Measurements from ENCODE around the gene RAVER2.

Gene RAVER2

GRCh38 chr1:64875606-64876005 is 130.7 kb downstream of the RAVER2 start:
- no peak overlapping the region for H3K4me3 ChIP-seq (replicated peaks; ENCODE audit: low read depth, low read length)
- H3K27me3 ChIP-seq (replicated peaks; ENCODE audit: control insufficient read depth, insufficient read depth, low read length), result no peaks in the 10 kb centered on the region
- no peak for DNase-seq (ENCODE audit: extremely low read depth, insufficient read length)
- H3K36me3 ChIP-seq (ENCODE audit: control insufficient read depth, insufficient read depth, low read length), result peaks cover 17% of the 10 kb centered on the region
- no peak for TF ChIP-seq CTCF (IDR thresholded peaks at IDR 0.05; ENCODE audit: insufficient read depth, low read length, poor library complexity, severe bottlenecking)

- no peak for DNase-seq (ENCODE audit: extremely low read depth, insufficient read length)
- H3K4me3 ChIP-seq (replicated peaks; ENCODE audit: low read depth, low read length), result no peak overlapping the region
- TF ChIP-seq CTCF (IDR thresholded peaks at IDR 0.05; ENCODE audit: insufficient read depth, low read length, poor library complexity, severe bottlenecking), result no peak
- no peaks in the 10 kb centered on the region for H3K27me3 ChIP-seq (replicated peaks; ENCODE audit: control insufficient read depth, insufficient read depth, low read length)
- peaks cover 14% of the 10 kb centered on the region for H3K36me3 ChIP-seq (ENCODE audit: control insufficient read depth, insufficient read depth, low read length)
Observed at GRCh38 chr1:64877151-64877550, 132.3 kb downstream of the RAVER2 start.

GRCh38 chr1:64877598-64877997 is 132.7 kb downstream of the RAVER2 start:
- no peak for TF ChIP-seq CTCF (IDR thresholded peaks at IDR 0.05; ENCODE audit: insufficient read depth, low read length, poor library complexity, severe bottlenecking)
- Histone ChIP-seq H3K4me3 (replicated peaks; ENCODE audit: low read depth, low read length) (no peak overlapping the region), H3K36me3 (ENCODE audit: control insufficient read depth, insufficient read depth, low read length) (peaks cover 14% of the 10 kb centered on the region), H3K27me3 (replicated peaks; ENCODE audit: control insufficient read depth, insufficient read depth, low read length) (no peaks in the 10 kb centered on the region)
- no peak for DNase-seq (ENCODE audit: extremely low read depth, insufficient read length)

- Histone ChIP-seq H3K36me3 (ENCODE audit: control insufficient read depth, insufficient read depth, low read length) (peaks cover 14% of the 10 kb centered on the region), H3K27me3 (replicated peaks; ENCODE audit: control insufficient read depth, insufficient read depth, low read length) (no peaks in the 10 kb centered on the region), H3K4me3 (replicated peaks; ENCODE audit: low read depth, low read length) (no peak overlapping the region)
- TF ChIP-seq CTCF (IDR thresholded peaks at IDR 0.05; ENCODE audit: insufficient read depth, low read length, poor library complexity, severe bottlenecking), result no peak
- no peak for DNase-seq (ENCODE audit: extremely low read depth, insufficient read length)
Observed at GRCh38 chr1:64878090-64878489, 133.2 kb downstream of the RAVER2 start.

GRCh38 chr1:64878931-64879611 is 134.2 kb downstream of the RAVER2 start:
- no peak for TF ChIP-seq CTCF (IDR thresholded peaks at IDR 0.05; ENCODE audit: insufficient read depth, low read length, poor library complexity, severe bottlenecking)
- no peak for DNase-seq (ENCODE audit: extremely low read depth, insufficient read length)
- H3K27me3 ChIP-seq (replicated peaks; ENCODE audit: control insufficient read depth, insufficient read depth, low read length), result no peaks in the 10 kb centered on the region
- H3K36me3 ChIP-seq (ENCODE audit: control insufficient read depth, insufficient read depth, low read length), result peaks cover 10% of the 10 kb centered on the region
- H3K4me3 ChIP-seq (replicated peaks; ENCODE audit: low read depth, low read length), result no peak overlapping the region

- Histone ChIP-seq H3K36me3 (ENCODE audit: control insufficient read depth, insufficient read depth, low read length) (peaks cover 9% of the 10 kb centered on the region), H3K27me3 (replicated peaks; ENCODE audit: control insufficient read depth, insufficient read depth, low read length) (no peaks in the 10 kb centered on the region), H3K4me3 (replicated peaks; ENCODE audit: low read depth, low read length) (no peak overlapping the region)
- DNase-seq (ENCODE audit: extremely low read depth, insufficient read length), result no peak
- TF ChIP-seq CTCF (IDR thresholded peaks at IDR 0.05; ENCODE audit: insufficient read depth, low read length, poor library complexity, severe bottlenecking), result no peak
Observed at GRCh38 chr1:64880449-64880848, 135.6 kb downstream of the RAVER2 start.

Measured in GM06990 (cell line).